NCI-H748 (cell line): ENCODE data around the gene ZDHHC7.
"Not testable (repeated sequence)": the region's sequence is repeated elsewhere in the genome, so short reads cannot be mapped to it uniquely, and the experiment has no call there.

Experiments
- DNase-seq: peaks from one replicate; lab custom pipeline; 2025; ENCODE audit not compliant: unreplicated experiment; lab: John Stamatoyannopoulos, UW

ZDHHC7 gene

DNA sequence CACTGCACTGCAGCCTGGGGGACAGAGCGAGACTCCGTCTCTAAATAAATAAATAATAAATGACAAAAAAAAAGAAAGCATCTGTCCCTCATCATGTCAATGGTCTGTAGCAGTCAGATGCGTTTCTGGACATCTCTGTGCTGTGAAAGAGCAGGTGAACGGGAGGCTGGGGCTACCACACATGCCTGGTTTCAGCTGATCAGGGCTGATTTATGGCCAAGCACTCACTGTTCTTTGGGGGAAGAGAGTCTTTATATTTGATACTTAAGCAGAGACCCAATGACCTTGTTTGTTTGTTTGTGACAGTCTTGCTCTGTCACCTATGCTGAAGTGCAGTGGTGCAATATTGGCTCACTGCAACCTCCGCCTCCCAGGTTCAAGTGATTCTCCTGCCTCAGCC is 33.7 kb upstream of the ZDHHC7 start:
- no peak for DNase-seq

DNA sequence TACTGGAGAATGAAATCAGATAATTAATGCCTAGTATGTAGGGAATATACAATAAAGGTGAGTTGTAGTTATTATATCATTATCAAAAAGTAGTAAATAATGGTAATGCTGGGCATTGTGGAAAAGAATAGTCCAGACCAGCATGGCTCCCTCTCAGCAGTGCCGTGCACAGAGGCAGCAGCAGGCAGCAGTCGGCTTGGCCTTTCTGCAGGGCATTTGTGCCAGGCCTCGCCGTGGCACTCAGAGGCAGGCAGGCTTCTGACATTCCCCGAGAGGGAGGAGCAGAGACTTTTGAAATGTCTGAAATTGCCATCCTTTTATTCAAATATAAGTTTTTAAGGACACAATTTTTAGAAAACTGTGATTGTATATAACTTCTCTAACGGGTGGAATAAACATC is 31.3 kb upstream of the ZDHHC7 start:
- DNase-seq: no peak

DNA sequence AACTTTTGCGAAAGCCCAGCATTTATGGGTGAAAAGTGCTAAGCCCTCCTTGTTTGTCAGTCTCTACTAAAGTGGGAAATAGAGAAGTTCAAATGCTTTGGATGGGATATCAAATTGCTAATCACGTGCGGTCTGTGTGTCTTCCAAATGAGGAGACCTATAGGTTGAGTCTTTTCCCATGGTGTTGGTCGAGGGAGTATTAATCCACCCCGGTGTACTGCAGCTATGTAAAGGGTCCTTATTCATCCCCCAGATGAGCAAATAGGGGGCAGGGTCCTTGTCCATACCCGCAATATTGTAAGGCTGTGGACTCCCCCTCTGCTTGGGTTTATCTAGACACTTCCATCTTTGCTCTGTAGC is 30.8 kb upstream of the ZDHHC7 start:
- peak; percentile 59 for DNase-seq

DNA sequence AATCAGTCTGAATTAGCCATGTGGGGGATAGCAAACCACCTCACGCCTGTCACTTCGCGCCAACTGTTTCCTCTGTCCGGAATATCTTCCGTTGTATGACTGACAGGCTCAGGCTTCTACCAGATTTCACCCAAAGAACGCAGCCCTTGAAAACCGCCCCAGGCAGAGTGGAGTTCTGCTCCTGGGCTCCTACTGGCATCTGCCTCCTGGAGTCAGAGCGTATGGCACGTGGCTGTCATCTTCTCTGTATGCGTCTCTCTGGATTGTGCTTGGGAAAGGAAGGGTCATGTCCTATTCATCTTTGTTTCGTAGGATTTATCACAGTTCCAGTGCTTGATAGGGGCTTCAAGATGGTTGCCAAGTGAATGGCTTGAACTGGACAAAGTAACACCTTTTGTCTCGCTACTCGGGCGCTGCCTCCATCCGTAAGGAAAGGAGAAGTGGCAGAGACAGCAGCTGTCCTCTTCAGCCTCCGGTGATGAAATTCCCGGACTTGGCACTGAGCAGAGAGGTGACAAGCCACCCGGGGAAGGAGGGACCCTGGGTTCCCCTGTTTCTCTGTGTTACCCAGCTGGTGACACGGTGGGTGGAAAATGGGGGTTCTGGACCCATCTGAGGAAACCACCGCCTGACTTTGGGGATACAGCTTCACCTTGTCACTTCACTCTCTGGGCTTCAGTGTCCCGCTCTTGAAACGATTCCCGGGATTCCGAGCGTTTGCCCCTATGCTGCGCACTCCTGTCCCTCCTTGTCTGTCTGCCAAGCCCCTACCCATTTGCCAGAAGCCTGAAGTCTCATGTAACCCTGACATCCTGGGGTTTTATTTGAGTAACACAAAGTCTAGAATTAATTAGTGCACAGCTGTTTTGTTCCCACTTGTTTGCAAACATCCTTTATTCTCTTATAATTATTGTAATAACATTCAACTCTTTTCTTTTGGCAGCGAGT is 30.2 kb upstream of the ZDHHC7 start:
- peak; percentile 59 for DNase-seq

DNA sequence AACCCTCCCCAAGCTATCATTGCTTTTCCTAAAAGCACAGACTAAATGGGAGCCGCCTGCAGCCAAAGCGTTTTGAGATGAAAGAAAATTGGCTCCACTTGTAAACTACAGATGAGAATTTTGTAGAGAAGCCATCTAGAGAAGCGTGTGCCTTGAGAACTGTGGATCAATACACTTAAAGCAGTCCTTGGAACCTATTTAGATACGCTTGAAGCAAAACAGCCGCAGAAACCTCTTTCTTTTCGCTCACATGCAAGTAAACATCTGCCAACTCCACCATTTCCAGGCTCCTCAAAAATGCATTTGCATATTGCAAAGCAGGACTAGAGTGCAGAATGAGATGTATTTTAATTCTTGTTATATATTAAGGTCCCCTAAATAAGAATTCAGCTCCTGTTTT is 29.4 kb upstream of the ZDHHC7 start:
- no peak for DNase-seq

DNA sequence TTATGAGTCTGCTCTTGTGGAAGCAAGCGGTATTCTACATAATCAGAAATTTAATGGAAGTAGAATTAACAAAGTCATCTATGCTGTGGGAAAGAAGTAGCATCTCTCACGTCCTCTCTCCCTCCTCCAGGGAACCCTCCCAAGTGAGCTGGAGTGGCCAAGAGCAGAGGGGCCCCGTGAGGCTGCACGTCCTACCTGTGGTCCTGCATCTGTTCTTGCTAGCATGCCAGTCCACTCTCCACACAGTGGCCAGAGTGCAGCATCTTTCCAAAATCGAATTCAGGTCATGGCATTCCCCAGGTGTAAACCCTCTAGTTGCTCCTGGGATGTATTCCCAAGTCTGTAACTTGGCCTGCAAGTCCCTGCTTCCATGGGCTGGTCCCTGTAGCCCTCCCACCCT is 26.4 kb upstream of the ZDHHC7 start:
- no peak for DNase-seq

DNA sequence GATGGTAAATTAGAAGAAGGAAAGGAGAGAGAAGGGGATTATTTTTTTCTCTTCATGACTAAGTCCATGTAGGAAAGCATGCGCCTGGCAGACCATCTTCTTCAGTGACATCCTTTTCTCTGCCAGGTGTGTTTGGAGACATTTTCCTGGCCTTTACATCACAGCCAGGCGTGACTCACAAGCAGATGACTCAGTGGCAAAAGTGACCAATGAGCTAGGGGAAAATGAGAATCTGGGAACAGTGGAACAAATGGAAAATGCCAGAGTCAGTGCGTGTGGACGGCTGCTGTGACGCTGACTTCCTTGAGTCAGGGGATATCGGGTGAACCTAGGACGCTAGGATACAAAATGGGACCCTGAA is 25.7 kb upstream of the ZDHHC7 start:
- no peak for DNase-seq

DNA sequence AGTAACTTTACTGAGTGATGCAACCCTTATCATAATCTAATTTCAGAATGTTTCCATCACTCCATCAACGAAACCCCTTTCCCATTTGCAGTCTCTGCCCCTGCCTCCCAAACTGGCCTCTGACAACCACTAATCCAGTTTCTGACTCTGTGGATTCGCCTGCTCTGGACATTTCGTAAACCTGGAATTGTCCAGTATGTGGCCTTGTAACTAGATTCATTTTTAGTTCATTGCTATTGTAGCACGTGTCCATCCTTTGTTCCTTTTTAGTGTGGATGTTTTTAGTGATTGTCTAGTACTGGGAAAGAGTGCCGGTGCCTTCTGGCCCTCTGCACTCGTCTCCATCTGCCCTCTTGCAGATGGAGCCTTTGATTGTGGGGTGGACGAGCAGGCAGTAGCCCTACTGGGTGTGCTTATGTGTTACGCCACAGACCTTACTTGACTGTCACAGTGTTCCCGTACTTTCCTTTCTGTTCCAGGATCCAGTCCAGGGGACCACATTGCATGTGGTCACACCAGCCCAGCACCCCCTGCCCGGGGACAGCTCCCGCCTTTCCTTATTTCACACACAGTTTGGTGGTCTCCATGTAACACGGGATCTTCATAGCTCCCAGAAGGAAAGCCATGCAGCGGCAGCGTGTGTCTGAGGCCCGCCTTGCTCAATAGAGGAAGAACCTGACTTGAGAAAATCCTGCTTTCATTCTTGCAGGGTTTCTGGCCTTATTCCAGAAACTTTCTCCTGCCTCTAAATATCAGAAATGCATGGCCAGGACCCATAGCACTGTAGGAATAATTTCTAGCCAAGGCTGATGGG is 25.1 kb upstream of the ZDHHC7 start:
- no peak for DNase-seq

DNA sequence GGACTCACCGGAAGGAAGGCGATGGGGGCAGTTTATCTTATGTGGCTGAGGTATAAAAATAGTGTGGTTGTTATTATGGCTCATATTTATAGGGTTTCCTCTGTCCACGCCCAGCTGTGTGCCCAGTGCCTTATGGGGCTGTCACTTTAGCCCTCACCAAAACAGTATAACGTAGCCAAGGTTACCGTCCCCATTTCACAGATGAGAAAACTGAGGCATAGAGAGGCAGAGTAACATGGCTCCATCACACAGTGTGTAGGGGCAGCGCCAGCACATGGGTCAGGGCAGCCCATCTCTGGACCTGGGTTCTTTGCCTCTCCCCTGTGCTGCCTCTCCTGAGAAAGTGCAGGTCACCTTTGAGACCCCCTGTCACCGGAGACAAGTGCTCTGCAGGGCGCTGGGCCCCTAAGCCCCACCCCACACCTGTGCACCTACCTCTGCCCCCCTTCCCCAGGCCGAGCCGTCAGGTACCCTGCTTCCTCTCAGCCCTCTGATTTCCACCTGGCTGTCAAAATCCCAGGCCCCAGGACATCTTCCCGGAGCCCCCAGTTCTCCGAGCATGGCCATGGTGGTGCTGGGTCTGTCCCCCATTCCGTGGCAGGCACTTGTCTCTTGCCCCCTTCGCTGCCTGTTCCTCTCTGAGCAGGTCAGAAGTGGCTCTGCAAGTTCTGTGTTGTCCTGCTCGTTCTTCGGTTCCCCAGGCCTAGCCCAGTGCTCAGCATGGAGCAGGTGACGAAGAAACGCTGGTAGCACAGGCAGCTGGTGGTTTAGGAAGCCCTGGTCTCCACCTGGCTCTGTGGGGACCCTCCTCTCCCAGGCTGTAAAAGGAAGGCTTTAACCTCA is 23.5 kb upstream of the ZDHHC7 start:
- DNase-seq: no peak

DNA sequence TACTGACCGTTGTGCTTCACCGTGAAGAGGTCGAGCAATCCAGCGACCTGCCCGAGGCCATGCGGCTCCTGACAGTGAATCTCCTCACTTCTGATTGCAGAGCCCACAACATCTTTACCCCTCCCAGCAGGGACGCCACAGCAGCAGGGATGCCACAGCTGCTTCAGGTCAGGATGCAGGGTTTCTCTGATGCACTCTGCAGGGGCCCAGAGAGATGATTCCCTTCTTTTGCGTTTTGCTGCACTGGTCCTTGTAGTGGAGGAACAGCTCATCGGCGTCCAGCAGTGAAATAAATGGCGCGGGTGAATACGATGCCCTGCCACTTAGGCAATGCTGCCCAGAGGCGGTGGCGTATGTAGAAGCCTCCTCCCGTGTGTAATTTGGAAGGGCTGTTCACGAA is 21.8 kb upstream of the ZDHHC7 start:
- no peak for DNase-seq

DNA sequence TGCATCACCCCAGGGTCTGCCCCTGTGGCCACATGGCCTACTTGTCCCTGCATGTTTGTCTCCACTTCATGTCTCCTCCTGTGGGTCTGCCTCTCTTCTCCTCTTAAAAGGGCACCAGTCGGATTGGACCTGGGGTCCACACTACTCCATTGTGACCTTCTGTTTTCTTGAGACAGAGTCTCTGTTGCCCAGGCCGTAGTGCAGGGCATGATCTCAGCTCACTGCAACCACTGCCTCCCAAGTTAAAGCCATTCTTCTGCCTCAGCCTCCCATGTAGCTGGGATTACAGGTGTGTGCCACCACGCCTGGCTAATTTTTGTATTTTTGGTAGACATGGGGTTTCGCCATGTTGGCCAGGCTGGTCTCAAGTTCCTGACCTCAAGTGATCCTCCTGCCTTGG is 20.9 kb upstream of the ZDHHC7 start:
- not testable (repeated sequence) for DNase-seq

DNA sequence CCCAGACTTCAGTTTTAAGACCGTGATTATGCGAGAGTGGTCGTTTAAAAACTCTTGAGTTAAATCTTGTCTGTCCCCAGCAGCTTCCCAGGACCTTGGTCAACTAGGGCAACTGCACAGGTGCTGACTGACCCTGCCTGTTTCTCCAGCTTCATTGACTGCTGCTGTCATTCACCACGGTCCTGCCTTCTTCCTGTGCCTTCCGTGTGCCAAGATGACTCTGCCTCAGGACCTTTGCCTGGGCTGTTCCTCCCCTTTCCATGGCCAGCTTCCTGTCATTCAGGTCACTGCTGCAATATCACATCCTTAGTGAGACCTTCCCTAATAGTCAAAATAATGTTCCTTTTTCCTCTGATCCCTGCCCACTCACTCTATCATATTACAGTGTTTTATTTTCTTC is 20.1 kb upstream of the ZDHHC7 start:
- DNase-seq: no peak

DNA sequence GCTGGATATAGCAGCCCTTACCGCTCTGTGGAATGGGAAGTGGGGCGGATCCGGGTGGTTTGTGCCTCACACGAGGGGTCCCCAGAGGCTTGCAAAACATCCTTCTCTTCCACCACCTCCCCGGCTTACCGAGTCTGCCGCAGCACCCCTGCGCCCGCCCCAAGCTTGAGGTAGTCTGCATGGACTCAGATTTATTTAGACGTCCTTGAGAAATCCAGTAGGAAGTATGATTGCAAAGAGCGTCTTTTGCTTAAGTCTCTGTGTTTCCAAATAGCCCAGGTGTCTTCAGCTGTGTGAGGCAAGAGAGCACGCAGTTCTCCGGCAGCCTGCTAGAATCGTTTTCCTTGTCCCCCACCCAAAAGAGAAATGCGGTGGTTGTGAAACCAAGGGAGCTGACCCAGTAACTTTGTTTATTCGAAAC is 18.7 kb upstream of the ZDHHC7 start:
- no peak for DNase-seq

DNA sequence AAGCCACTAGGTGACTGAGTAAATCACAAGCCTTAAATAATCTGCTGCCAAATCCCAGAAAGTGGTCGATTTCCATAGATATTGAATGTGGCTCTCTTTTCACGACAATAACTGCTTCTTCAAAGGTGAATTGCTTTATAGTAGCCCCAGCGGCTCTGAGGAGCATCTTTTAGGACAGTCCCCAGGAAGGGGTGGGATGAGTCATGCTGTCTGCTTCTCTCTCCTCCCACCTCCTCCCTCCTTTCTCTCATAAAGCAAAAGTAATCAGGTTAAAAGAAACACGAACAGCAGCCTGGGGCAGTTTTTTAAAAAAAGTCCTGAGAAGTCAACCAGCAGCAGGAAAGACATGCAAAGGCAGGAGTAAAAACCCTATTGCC is 18.1 kb upstream of the ZDHHC7 start:
- DNase-seq: no peak

DNA sequence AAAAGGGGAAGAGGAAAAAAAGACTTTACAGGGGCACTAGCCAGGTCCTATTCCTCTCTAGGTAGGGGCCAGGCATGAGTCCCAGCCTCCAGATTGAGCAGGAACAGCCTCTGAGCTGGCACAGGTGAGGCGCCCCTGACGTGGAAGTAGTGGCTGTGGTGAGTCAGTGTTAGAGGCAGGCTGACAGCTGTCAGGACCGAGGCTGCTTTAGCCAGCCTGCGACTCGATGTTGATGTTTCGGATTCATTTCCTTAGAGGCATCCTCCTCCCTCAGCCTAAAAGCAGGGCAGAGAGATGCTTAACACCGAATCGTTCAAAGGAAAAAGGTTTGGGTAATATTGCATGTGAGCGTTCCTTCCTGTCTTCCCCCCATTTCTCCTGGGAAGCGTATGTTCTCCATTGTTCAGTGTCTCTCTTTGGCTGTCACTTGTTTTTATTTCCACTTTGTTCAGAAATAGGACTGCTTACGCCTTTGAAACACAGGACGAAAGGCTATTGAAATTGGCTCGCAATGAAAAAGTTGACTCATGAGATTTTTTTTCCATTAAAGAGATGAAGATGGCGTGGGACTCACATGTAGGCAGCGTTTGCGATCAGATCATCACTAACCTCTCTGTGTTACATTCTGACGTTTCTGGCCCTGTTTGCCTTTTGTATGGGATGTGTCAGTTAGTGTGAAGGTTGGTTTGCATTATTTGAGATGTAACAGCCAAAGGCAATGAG is 17.5 kb upstream of the ZDHHC7 start:
- peak; percentile 47 for DNase-seq

DNA sequence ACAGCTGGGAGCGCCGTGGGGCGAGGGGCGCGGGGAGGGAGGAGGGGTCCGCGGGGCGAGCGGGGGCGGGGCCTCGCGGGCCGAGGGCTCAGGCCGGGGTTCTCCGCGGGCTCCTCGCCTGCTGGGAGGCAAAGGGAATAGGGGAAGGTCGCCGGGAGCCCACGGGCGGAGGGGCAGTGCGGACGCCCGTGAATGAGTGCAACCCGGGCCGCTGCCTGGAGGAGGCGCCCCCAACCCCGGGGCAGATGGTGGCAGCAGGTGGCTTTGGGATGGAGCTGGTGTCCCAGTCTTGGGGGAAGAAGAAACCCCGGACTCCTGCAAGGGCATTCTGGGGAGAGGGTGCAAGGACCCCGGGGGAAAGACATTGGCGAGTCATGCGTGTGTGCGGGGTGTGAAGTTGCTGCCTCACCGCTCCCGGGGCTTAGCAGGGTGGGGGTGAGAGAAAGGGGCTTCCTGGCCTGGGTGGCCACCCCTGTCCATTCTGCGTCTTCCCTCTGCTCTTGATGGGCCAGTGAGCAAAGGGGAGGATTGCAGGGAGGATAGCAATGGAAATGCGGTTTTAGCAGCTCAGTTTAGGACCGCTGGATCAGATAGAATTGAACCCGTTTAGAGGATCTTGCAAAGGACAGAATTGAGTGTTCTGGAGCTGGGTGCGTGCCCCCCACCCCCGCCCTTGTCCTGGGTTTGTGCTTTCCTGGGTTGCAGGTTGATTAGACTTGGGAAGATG is 16.8 kb upstream of the ZDHHC7 start:
- no peak for DNase-seq

DNA sequence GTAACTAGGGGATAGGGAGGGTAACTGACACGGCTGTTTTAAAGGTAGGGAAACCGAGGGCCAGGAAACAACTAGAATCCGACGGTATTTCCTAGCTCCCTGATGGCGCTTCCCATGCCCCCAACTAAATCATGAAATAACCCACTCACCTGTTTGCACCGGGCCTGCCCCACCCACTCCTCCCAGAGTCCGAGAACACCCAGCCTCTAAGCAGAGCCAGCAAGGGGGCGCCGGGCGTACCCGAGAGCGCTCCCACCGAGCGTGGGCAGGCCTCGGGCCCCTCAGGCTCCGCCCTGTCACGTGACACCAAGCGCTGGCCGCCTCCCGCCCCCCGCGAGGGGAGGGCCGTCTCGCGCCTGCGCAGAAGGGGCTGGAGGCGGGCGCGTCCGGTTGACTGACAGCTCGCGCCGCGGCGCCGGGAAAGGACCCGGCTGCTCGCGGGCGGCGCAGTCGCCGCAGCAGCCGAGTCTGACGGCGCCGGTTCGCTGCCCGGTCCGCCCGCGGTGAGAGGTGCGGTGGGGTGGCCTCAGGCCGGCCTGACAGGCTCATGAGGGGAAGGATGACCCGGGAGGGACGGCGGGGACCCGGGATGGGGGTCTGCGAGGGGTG is 16.1 kb upstream of the ZDHHC7 start, which contains the start of gene KIAA0513:
Gene KIAA0513 (plus strand): TSS at position 447 of the 609 bp plus-strand sequence. CDS start 39,277 bp downstream, outside the sequence.
- peak; percentile 89 for DNase-seq

DNA sequence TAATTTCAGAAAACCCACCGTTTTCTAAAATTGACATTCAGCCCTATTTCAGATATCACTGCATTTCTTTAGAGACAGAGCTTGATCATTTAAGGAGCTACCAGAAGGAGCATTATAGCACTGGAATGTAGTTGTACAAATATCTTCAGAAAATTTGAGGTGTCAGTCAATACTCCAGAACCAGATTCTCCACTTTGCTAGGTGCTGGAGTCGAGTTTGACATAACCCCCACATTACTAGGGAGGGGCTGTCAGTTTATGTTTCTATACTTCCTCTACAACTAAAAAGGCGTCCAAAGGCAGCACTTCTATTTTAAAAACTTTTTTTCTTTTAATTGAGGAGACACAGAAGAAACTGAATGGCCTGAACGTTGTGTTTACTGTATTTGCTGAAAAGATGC is 15.4 kb upstream of the ZDHHC7 start:
- no peak for DNase-seq
